HG03025 (cell line): ENCODE results near the gene SEC24D.
A peak's percentile ranks its signal among the peaks of the same experiment; 100 is the strongest.

ENCODE experiments used
- ATAC-seq: cut with Tn5 transposase; IDR thresholded peaks from one replicate; pipeline ENCODE4 v1.9.1; 2021; ENCODE audit warnings: mild to moderate bottlenecking, moderate library complexity; ENCODE audit not compliant: unreplicated experiment, low FRiP score

The SEC24D gene

DNA sequence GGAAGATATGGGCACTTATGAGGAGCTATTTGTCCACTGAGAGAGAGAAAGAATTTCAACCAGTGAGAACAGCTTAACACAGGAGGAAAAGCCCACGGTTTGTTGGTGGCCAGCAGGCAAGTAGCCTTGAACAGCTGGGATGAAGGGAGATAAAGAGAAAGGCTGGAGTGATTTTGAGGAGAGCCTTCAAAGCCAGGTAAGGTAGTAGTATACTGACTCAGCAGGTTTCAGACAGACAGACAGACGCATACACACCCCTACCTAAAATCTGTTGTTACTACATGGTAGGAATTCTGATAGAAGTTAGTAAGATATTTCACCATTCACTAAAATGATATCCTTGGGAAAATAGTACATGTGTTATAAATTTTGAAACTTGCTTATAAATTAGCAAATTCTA is 60.5 kb downstream of the SEC24D start:
- ATAC-seq, result no peak

DNA sequence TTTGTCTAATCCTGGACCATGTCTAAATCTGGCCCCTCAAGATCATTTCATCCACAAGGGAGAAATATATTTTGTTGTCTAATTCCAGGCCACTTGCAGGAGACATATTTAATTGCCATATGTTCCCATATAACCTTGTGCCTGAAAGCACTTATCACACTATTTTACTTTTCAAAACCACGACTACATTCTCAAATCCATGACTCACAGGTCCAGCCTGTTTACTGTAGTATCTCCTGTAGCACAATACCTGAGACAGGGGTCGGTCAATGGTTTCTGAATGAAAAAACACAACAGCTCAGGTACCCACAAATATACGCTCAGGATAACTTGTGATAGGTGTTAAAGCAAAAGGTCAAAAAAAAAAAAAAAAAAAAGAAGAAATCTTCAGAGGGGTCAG is 60.9 kb downstream of the SEC24D start:
- ATAC-seq, result no peak

DNA sequence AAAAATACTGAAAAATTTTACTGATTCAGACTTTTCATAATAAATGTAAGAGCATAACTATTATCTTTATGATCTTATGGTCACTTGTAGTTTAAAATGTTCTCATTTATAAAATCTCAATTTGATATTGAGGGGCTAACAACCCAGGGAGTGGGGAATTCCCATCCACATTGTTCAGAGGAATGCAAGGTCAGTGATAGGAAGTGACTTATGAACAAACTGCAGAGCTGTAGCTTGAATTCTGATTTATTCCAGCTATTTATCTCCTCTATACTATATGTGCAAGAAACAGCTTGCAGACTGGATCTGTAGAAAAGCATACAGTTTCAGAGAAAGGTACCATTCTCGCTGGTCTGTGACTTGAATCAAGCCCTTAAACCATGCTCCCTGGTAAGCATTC is 61.6 kb downstream of the SEC24D start:
- no peak for ATAC-seq

DNA sequence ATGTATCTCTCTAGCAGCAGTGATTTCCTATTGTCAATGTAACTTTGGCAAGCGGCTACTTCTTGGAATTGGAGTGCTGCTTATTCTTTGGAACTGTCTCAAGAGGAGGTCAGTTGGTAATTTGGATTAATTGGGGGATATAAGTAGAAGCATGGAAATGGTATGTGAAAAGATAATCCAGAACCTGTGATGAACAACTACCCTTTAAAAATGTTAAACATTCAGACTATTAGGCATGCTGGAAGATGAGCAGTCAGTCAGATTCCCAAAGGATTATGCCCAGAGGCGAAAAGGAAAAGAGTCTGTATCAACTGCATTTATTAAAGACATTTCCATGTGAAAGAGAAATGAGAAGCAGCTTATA is 62.5 kb downstream of the SEC24D start:
- ATAC-seq, result no peak

DNA sequence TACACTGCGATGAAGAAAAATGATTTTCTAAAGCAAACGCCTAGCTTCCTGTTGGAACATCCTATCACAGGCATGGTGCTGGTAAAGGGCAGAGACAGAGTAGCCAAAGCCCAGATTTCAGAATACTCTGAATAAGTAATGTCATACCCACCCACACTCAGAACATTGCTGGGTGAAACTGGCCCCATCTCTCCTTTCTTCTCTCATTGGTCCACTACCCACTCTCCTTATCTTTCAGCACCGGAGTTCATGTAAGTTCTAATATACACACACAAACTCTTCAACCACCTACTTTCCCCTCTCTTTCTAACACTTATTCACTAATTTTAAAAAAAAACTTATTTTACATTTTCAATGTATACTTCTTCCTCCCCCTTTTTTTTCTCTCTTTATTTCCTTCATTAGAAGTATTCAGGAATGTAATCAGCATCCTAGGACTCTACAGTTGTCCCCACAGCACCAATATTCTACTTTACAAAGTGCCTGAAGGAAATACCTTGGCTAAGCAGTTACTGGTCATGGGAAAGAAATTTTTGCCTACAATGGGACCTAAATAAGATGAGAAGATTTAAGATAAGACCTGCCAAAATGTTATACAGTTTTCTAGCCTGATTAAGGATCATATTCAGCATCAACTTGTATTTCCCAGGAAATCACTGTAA is 63.0 kb downstream of the SEC24D start:
- no peak for ATAC-seq

DNA sequence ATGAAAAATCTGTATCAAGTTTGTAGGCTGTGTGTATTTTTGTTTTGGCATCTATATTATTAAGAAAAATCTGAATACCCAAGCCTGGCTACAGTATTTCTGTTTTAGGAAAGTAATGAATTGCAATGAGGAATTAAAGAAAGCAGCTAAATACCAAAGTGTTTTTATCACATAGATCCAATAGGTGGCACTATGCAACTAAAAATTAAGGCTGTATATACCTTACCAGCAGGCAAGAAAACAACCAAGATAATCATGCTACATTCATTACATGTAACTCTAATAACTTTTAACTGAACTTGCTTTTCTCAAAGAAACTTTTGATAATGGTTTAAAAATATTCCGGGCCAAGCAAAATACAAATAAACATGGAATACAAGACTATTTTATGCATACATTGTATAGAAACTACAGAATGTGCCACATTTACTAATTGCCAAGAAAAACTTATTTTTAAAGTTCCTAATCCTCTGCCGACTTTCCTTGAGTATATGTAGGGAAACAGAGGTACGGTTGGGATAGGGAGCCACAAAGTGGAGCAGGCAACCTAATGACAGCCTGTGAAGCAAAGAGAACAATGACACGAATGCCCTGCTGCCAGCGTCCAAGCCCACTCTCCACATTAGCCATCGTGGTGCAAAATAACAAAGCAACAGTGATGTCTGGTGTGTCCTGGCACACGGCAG is 63.7 kb downstream of the SEC24D start:
- no peak for ATAC-seq

DNA sequence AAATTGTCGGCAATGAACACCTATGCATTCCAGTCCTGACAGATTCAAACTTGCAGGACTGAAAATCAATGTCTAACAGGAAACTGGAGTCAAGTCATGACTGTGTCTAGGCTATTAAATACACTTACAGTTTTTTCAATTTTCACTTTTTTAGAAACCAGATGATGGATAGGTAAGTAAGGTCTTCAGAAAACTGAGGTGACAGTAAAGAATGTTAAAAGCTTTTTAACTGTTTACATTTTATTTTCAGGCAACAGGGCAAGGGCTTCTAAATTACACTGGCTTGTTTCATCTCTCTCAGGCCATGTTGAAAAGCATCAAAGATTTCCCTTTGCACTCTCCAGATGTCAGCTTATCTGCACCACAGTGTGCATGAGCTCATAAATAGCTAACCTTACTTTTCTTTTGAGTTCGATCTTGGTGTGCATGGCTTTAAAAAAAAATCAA is 65.2 kb downstream of the SEC24D start:
- ATAC-seq, result no peak

DNA sequence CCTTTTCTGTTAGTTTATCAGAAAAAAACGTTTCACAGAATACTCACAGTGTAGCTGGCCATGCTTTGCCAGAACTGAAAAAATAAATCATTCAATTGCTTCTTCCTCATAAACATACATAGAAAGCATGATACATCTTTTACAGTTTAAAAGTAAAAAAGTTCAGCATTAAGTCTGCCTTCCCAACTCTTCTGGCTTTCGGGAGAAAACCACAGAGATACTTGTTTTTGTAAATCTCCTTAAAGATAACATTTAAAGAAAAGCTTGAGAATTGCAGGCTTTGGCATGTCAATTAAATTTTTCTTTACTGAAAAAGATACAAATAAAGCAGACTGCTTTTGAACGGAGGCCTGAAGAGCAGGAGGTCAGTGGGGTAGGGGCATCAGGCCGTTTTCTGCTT is 66.8 kb downstream of the SEC24D start:
- no peak for ATAC-seq

DNA sequence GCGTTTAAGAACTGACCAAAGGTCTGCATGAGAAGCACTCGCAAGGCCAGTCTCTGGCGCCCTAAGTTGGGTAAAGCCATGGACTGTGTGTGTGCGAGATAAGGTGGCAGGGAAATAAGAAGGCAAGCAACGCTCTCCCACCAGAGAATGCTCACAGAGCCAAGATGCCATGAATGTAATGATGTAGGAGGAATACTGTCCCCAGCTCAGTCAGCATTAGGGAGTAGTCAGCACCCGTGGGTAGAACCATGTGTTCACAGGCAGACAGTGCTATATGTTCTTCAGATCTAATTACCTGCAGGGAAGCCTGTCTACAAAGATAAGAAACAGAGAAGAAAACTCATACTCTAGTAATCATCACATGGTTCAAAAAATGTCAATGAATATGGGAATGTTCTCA is 68.8 kb downstream of the SEC24D start:
- no peak for ATAC-seq

DNA sequence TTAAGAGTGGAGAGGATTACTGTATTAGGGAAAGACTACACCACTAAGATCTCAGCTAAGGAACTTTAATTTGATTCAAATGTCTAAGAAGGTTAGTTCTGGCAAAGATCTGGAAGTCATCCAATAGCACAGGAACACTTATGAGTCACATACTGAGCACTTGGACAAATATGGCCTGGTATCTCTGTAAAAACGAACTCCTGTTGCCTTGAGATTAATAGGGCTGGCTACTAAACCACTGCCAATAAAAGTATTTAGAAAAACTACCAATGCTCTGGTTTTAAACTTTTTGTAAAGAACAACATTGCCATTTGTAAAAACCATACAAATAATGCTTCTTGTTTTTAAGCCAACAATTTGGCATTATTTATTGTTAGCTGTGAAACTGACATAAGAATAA is 70.5 kb downstream of the SEC24D start:
- no peak for ATAC-seq

DNA sequence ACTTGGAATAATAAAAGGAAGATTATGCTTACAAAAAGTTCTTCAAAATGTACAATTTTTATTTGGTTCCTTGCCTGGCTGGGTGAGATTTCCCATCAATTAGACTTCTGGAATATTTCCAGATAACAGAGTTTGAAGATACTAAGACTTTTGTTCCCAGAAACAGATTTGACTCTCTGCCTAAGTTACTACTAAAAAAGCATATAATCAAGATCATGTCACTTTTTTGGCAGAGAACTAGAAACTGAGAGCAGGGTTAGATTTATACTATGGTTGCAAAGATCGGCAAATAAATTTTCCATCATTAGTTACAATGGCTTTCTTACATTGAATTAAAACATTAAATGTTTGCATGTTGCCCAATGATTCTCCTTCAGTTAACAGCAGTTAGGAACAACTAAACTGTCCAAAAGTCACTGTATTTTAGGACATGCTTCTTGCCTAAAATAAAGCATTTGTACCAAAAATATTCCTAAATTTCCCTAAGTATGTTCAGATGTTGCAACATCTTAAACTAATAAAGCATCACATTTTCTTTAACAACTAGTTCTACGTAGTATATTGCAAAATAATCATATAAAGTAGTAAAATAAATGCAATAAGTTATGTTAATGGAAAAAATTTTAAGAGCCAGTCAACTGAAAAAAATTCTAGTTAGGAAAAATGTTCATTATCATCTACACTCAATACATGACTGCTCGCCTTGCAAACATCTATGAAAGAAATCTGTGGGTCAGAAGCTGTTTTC is 73.0 kb downstream of the SEC24D start:
- no peak for ATAC-seq

DNA sequence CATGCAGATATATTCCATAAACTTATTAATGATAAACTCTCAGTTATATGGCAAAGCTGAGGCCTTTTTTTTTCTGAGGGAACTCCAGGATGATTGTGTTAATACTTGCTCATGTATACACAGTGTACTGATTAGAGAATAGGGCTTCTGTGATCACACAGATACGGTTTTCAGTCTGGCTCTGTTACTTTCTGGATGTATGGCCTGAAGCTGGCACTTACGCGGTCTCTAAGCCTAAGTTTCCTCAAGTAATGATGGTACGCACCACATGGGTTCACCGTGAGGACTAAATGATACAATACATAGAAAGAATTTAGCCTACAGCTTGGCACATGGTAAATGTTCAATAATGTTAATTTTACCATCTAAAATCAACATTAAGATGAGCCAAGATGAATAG is 73.8 kb downstream of the SEC24D start:
- ATAC-seq, result no peak

DNA sequence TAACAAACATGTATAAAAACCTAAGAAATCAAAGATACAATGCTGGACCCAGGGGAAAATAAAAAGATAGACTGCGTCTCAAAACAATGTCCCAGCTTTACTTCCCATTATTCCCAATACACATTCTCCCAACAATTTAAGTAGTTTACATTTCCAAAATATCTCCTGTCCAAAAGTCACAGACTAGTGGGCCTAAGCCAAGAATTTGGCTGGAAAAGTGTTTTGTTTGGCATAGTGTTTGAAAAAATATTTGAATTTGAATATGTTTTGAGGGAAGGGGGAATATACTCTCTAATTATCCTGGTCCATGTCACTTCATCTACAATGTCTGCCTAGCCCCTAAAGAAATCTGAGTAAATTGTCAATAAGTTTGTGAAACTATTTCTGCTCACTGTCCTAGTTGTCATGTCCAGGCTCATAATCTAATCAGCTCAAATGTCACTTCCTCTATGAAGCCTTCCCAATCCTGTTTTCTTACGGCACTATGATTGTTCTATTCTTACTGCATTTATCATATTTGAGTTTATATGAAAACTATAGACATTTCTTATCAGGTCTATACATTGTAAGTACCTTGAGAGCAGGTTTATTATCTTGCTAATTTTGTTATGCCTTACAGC is 74.4 kb downstream of the SEC24D start:
- no peak for ATAC-seq

DNA sequence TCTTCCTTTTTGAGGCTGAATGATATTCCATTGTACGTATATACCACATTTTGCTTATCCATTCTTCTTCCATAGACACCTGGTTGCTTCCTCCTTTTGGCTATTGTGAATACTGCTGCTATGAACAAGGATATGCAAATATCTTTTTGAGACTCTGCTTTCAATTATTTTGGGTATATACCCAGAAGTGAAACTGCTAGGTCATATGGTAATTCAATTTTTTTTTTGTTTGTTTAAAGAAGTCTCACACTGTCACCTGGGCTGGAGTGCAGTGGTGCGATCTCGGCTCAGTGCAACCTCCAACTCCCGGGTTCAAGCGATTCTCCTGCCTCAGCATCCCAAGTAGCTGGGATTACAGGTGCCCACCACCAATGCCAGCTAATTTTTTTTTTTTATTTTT is 75.4 kb downstream of the SEC24D start:
- ATAC-seq, result peak; percentile 98

DNA sequence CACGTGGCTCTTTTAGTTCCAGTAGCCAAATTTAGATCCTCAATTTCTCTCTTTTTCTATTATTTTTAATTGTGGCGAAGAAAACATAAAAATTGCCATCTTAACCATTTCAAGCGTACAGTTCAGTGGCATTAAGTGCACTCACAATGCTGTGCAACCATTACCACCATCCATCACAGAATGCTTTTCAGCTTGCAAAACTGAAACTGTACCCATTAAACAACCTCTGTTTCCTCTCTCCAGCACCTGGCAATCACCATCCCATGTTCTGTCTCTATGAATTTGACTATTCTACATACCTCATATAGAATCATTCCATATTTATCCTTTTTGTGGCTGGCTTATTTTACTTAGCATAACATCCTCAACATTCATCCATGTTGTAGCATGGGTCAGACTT is 75.8 kb downstream of the SEC24D start:
- peak; percentile 46 for ATAC-seq

DNA sequence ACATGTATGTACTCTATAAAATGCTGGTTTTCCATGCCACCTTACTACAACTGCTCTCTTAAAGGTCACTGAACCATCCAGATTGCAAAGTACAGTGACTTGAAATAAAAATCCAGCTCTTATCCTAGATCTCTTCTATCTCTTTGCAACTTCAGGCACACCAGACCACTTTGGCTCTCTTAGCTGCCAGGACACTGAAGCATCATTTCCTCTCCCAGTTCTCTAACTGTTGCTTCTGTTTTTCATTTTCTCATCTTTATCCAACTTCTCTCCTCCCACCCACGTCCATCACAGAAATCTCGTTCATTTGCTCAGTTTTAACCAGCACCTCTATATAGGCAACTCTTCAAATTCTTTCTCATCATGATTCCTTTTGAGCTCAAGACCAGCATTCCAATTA is 76.4 kb downstream of the SEC24D start:
- ATAC-seq, result no peak

DNA sequence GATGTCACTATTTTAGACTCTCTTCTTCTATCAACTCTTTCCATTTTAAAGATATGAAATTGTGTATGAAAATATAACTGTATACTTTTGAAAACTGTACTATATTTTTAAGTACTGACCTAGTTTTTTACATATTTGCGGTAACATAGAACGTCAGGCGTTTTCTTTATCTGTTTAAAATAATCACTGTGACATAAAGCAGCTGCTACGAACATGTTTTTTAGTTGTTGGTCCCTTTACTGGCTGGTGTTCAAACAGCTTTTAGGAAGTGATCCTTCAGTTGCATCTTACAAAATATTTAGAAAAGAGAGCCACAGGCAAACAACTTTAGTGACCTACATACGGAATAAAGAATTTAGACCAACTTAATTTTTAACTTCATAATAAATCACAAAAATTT is 77.6 kb downstream of the SEC24D start:
- no peak for ATAC-seq

DNA sequence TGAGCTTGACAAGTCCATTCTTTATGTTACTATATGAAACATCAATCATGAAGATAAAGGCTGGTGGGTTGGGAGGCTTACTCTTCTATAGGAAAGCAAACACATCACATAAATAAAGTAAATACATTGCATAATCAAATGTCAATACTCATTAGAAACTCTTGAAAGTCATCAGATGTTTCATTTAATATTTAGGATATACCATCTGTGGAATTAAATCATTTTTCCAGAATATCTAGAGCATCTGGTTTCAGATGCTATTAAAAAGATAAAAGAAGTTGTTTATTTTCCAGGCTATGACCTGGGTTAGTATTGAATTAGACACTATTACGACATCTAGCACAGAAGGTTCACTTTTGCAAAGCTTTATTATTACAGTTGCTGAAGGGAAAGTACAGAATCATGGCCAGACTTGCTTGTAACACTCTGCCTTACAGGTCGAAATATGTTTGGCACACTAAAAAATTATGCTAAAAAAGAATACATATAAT is 78.1 kb downstream of the SEC24D start:
- ATAC-seq, result no peak

DNA sequence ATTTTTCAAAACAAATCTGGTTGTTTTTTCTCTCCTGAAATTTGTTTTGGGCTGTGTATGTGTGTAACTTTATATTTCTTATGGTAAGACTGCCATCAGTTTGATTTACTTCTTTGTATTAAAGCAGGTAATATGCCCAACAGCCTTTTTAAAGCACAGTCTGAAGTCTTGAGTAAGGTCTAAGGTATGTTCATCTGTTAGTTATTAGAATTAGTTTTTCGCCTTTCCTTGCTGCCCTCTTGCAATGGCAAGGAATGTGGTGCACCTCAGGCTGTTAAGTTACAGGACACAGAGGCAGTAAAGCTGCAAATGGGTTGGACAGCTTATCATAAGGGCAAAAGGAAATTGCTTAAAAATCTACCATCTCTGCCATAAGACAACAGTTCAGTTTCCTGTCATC is 79.0 kb downstream of the SEC24D start:
- no peak for ATAC-seq

DNA sequence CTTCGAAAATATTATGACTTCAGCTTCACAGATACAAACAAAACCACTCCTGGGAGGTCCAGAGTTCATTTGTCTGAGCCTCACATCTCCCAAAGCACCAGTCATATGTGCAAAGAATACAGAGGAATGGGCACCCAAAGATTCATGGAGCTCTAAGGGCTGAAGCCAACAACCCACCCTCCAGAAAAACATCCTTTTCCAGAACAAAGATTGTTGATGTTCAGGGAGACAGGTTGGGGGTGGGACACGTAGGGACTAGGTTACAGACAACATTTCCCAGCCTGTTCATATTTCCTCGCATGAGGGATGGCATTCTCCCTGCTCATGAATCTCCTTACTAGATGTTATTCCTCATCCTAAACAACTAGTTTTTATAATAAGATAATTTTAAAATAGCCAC is 79.5 kb downstream of the SEC24D start:
- ATAC-seq, result no peak
